Peyer's patch (tissue), 4 donors: ENCODE data around the gene CTF1.

Source experiments
- POLR2A ChIP-seq, 2 donors: fragments of 450-650 bp; IDR thresholded peaks; one replicate each; pipeline ENCODE4 v1.5.1; 2017; ENCODE audit warnings: antibody characterized with exemption in 2 of 2, mild to moderate bottlenecking in 2 of 2, moderate library complexity in 2 of 2
- TF ChIP-seq, protein P1 (sequence below), 6 experiments: fragments of 450-650 bp in 4 of 6; fragments of 200-600 bp in 2 of 6; sonication (generic) in 1 of 6; IDR thresholded peaks; one replicate each; pipeline ENCODE4 v1.5.1; 2017 to 2019; ENCODE audit warnings: antibody characterized with exemption in 6 of 6, mild to moderate bottlenecking in 3 of 6, moderate library complexity in 1 of 6

DNA sequence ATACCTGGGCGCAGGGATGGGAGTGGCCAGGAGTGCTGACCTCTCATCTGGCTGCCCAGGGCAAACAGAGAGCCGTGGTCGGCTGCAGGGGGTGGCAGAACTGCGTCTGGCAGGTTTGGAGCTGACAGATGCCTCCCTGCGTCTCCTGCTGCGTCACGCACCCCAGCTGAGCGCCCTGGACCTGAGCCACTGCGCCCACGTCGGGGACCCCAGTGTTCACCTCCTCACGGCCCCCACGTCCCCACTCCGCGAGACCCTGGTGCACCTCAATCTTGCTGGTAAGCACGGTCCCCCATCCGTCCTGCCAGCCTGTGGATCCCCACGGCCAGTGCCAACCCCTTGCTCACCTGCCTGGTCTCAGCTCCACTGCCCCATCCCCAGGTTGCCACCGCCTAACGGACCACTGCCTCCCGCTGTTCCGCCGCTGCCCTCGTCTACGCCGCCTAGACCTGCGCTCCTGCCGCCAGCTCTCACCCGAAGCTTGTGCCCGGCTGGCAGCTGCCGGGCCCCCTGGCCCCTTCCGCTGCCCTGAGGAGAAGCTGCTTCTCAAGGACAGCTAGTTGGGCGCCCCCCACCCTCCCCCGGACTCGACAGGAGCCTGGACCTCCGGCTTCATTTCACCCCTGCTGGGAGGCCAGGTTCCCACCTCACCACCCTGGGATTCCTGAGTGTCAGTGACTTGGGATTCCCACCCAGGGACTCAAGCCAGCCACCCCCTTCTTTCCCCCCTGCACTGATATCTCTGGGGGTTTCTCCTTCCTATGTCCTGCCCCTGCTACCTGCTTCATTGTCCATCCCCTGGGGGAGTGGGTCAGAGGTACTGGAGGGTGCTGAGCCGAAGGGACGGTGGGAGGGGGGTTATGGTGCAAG, 50.5 kb downstream of the CTF1 start:
- TF ChIP-seq, protein P1, sequence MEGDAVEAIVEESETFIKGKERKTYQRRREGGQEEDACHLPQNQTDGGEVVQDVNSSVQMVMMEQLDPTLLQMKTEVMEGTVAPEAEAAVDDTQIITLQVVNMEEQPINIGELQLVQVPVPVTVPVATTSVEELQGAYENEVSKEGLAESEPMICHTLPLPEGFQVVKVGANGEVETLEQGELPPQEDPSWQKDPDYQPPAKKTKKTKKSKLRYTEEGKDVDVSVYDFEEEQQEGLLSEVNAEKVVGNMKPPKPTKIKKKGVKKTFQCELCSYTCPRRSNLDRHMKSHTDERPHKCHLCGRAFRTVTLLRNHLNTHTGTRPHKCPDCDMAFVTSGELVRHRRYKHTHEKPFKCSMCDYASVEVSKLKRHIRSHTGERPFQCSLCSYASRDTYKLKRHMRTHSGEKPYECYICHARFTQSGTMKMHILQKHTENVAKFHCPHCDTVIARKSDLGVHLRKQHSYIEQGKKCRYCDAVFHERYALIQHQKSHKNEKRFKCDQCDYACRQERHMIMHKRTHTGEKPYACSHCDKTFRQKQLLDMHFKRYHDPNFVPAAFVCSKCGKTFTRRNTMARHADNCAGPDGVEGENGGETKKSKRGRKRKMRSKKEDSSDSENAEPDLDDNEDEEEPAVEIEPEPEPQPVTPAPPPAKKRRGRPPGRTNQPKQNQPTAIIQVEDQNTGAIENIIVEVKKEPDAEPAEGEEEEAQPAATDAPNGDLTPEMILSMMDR (IDR thresholded peaks at IDR 0.05) = no peak
- no peak for TF ChIP-seq POLR2A (IDR thresholded peaks at IDR 0.05)
